Measurements from ENCODE around the gene ARHGAP45.
A peak's percentile ranks its signal among the peaks of the same experiment; 100 is the strongest.

The ARHGAP45 gene

DNA sequence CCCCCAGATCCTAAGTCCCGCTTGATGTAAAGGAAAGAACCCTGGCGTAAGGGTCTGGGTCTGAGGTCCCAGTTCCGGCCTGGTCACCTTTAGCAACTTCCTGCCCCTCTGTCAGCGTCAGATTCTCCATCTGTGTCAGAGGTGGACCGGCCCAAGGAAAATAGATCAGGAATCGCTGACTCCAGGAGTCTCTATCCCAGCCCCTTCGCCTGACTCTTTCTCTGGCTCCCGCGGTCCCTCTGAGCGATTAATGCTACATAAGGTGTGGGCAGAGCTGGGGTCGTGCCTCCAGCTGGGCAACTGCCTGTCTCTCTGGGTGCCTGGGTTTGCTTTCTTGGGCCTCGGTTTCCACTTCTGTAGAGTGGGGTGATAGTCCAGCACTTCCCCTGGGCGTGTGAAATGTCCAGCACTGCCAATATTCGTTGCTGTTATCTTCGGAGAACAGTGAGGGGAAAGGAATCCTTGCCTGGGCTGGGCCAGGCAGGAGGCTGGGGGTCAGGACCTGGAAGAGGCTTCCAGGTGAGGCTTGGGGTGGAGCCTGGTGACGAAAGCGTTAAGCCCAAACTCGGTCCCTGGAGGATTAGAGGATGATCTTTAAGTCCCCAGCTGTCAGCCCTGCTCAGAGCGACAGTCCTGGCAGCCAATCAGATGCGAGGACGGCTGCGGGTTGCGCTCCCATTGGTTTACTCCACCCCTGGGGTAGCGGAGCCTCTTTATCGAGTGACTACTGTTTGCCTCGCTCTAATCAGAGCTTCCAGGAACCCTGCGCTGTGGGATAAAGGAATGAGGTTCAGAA lies 26.3 kb upstream of the ARHGAP45 start:
- DNase-seq, result peak; percentile 93

DNA sequence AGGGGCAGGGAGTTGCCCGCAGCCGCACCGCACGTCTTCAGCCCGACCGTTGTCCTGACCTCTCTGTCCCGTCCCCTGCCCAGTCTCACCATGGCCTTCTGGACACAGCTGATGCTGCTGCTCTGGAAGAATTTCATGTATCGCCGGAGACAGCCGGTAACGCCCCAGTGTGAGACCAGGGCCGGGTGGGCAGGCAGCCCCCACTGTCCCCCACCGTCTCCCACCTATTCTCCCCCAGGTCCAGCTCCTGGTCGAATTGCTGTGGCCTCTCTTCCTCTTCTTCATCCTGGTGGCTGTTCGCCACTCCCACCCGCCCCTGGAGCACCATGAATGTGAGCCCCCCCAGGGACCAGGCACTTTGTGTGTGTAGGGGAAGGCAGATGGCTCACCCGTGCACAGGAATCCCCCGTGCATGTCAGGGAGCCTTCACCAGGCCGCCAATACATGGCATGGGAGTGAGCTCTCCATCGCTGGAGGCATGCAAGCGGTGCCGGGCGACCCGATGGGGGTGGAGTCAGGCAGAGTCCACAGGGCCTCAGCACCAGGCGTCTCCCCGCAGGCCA lies 25.6 kb upstream of the ARHGAP45 start:
- no peak for DNase-seq

DNA sequence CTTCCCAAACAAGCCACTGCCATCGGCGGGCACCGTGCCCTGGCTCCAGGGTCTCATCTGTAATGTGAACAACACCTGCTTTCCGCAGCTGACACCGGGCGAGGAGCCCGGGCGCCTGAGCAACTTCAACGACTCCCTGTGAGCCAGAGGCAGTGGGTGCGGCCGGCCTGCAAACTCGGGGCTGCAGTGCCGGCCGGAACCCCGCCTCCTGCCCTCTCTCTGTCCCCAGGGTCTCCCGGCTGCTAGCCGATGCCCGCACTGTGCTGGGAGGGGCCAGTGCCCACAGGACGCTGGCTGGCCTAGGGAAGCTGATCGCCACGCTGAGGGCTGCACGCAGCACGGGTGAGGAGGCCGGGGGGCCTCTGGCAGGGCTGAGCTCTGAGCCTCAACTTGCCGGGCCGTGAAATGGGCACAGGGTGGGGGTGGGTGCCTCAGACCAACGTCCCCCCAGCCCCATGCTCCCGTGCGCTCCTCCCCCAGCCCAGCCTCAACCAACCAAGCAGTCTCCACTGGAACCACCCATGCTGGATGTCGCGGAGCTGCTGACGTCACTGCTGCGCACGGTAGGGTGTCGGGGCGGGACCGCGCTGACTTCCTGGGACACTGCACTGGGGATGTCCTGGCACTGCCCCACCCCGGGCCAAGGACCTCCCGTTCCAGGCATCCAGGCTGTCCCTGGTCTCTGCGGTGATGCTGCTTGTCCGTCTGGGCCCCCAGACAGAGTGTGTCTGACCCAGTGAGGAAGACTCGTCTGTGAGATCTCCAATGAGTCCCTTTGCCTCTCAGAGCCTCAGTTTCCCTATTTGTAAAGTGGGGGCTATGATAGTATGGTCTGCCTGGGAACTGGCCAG lies 24.9 kb upstream of the ARHGAP45 start:
- no peak for DNase-seq

DNA sequence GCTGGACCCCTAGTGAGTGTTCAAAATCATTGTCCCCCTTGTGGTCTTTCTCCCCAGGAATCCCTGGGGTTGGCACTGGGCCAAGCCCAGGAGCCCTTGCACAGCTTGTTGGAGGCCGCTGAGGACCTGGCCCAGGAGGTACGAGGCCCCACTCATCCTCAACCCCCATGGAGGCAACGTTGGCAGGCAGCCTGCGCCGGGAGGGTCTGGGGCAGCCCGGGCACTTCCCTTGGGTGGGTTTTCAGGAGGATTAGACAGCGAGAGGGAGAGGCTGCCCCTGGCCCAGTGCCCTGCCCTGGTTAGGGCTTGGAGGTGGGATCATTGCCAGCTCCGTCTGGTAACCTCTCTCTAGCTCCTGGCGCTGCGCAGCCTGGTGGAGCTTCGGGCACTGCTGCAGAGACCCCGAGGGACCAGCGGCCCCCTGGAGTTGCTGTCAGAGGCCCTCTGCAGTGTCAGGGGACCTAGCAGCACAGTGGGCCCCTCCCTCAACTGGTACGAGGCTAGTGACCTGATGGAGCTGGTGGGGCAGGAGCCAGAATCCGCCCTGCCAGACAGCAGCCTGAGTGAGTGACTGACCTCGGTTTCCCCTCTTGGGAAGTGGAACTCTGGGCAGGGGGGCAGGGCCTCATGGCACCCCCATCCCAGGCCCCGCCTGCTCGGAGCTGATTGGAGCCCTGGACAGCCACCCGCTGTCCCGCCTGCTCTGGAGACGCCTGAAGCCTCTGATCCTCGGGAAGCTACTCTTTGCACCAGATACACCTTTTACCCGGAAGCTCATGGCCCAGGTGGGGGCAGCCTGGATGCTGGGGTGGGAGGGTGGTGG lies 24.1 kb upstream of the ARHGAP45 start:
- DNase-seq, result no peak

DNA sequence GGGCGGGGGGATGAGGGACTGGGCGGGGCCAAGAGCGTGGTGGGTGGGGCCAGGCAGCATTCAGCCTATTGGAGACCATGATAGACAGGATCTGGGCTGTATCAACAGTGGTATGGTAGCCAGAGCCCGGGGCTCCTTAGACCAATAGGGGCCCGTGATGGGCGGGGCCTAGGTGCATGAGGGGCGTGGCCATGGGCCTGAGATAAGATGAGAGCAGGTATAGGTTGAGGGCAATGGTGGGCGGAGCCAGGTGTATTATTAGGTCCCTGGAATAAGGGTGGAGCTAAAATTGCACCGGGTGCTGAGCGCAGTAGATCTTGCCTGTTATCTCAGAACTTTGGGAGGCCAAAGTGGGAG lies 21.7 kb upstream of the ARHGAP45 start:
- DNase-seq, result peak; percentile 79 to 84

DNA sequence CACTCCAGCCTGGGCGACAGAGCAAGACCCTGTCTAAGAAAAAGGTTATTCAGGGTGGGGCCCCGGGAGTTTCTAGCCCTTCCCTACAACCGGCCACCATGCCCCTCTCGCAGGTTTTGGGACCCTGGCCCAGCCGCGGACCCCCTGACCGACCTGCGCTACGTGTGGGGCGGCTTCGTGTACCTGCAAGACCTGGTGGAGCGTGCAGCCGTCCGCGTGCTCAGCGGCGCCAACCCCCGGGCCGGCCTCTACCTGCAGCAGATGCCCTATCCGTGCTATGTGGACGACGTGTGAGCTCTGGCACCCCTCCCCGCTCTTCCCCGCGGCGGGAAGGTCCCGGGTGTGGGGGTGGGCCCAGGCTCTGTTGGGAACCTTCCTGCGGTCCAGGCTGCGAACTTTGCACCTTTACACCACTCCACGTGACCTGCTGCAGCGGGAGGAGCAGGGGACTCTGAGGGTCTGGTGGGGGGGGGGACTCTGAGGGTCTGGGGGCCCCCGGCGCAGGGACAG lies 20.8 kb upstream of the ARHGAP45 start:
- no peak for DNase-seq

DNA sequence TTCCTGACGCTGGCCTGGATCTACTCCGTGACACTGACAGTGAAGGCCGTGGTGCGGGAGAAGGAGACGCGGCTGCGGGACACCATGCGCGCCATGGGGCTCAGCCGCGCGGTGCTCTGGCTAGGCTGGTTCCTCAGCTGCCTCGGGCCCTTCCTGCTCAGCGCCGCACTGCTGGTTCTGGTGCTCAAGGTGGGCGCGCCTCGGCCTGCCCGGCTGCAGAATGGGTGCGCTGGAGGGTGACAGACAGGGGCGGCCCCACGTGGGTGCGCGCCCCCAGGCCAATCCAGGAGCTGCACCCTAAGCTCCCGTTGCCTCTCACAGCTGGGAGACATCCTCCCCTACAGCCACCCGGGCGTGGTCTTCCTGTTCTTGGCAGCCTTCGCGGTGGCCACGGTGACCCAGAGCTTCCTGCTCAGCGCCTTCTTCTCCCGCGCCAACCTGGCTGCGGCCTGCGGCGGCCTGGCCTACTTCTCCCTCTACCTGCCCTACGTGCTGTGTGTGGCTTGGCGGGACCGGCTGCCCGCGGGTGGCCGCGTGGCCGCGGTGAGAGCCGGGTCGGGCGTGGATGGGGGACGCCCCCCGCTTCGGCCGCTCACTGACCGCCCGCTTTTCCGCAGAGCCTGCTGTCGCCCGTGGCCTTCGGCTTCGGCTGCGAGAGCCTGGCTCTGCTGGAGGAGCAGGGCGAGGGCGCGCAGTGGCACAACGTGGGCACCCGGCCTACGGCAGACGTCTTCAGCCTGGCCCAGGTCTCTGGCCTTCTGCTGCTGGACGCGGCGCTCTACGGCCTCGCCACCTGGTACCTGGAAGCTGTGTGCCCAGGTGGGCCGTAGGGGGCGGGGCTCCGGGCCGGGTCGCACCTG lies 19.9 kb upstream of the ARHGAP45 start:
- DNase-seq, result no peak

DNA sequence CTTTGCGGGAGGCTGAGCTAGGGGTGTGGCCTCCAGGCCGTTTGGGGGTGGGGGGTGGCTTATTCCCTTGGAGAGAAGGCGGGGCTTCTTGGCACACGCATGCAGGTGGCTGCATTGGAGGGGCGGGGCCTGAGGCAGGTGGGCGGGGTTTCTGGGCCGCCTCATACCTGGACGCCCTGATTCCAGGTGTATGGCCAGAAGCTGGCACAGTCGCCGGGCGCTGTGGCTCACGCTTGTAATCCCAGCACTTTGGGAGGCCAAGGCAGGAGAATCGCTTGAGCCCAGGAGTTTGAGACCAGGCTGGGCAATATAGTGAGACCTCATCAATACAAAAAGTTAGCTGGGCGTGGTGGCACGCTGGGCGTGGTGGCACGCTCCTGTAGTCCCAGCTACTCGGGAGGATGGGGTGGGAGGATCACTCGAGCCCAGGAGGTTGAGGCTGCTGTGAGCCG lies 19.2 kb upstream of the ARHGAP45 start:
- no peak for DNase-seq

DNA sequence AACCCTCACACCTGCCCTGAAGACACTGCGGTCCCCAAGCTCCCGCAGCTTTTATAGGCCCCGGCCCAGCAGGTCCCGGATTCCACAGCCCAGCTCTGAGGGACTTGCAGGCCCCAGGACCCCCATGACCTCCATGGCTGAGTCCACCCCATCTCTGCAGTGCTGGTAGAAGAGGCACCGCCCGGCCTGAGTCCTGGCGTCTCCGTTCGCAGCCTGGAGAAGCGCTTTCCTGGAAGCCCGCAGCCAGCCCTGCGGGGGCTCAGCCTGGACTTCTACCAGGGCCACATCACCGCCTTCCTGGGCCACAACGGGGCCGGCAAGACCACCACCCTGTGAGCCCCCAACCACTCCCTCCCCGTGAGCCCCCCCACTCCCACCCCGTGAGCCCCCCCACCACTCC lies 17.9 kb upstream of the ARHGAP45 start:
- no peak for DNase-seq

DNA sequence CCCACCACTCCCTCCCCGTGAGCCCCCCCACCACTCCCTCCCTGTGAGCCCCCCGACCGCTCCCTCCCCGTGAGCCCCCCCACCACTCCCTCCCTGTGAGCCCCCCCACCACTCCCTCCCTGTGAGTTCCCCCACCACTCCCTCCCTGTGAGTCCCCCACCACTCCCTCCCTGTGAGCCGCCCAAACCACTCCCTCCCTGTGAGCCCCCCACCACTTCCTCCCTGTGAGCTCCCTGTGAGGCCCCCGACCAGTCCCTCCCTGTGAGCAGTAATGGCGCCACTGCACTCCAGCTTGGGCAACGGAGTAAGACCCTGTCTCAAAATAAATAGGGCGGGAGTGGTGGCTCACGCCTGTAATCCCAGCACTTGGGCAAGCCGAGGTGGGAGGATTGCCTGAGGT lies 17.2 kb upstream of the ARHGAP45 start:
- DNase-seq, result no peak

DNA sequence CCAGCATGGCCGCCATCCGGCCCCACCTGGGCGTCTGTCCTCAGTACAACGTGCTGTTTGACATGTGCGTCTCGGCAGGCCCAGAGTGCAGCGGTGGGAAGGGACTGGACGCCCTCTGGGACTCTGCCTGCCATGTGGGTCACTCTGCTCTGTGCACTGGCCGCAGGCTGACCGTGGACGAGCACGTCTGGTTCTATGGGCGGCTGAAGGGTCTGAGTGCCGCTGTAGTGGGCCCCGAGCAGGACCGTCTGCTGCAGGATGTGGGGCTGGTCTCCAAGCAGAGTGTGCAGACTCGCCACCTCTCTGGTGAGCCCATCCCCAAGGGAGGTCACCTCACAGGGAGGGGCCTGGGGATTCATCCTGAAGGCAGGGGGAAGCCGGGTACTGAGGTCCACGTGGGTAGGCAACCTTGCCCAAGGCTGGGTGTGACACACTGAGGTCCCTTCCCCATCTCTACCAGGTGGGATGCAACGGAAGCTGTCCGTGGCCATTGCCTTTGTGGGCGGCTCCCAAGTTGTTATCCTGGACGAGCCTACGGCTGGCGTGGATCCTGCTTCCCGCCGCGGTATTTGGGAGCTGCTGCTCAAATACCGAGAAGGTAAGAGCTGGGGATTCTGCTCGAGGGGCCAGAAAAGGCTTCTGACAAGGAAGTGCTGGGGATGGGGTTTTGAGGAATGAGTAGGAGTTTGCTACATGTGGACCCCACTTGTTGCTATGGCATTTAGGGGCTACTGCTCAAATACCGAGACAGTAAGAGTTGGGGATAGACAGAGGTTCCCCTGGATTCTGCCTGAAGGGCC lies 15.8 kb upstream of the ARHGAP45 start:
- no peak for DNase-seq

DNA sequence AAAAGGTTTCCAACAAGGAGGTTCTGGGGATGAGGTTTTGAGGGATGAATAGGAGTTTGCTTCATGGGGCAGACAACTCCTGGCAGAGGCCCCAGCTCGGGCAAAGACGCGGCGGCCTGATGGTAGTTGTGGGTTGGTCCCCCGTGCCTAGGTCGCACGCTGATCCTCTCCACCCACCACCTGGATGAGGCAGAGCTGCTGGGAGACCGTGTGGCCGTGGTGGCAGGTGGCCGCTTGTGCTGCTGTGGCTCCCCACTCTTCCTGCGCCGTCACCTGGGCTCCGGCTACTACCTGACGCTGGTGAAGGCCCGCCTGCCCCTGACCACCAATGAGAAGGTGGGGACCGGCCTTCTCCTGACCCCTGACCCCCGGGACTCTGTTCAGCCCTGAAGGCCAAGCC lies 15.2 kb upstream of the ARHGAP45 start:
- no peak for DNase-seq

DNA sequence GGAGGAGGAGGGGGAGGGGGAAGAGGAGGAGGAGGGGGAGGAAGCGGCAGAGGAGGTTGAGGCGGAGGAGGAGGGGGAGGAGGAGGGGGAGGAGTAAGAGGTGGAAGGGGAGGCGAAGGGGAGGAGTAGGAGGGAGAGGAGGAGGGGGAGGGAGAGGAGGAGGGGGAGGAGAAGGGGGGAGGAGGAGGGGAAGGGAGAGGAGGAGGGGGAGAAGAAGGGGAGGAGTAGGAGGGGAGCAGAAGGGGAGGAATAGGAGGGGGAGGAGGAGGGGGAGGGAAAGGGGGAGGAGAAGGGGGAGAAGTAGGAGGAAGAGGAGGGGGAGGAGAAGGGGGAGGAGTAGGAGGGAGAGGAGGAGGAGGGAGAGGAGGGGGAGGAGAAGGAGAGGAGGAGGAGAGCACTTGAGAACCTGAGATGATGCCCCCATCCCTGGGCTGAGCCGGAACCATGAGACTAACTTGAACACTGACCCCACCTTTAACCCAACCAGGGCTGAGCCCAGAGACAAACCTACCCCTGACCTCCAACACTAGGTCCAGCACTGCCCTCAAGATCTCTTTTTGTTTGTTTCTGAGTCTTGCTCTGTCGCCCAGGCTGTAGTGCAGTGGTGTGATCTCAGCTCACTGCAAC lies 14.5 kb upstream of the ARHGAP45 start:
- DNase-seq, result no peak

DNA sequence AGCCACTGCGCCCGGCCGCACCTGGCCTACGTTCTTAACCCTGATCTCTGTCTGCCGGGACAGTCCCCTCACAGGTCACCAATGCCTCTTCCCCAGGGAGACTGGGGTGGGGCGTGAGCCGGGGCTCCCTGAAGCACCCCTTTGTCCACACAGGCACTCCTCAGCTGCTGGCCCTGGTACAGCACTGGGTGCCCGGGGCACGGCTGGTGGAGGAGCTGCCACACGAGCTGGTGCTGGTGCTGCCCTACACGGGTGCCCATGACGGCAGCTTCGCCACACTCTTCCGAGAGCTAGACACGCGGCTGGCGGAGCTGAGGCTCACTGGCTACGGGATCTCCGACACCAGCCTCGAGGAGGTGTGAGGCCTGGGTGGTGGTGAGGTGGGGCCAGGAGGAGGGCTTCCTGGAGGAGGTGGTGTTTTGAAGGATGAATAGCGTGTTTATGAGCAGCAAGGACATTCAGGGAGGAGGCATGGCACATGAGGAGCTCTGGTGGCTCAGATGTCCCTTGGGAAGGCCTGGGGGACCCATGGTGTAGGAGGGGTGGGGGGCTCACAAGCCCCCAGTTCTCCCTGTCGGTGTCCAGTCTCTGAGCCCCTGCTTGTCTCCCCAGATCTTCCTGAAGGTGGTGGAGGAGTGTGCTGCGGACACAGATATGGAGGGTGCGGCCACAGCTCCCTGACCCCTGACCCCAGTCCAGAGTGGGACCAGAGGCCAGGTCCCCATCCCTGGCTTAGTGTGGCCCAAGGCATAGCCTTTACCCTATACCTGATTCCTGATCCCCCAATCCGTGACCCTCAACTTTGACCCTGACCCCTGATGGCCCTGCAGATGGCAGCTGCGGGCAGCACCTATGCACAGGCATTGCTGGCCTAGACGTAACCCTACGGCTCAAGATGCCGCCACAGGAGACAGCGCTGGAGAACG lies 13.5 kb upstream of the ARHGAP45 start:
- no peak for DNase-seq

DNA sequence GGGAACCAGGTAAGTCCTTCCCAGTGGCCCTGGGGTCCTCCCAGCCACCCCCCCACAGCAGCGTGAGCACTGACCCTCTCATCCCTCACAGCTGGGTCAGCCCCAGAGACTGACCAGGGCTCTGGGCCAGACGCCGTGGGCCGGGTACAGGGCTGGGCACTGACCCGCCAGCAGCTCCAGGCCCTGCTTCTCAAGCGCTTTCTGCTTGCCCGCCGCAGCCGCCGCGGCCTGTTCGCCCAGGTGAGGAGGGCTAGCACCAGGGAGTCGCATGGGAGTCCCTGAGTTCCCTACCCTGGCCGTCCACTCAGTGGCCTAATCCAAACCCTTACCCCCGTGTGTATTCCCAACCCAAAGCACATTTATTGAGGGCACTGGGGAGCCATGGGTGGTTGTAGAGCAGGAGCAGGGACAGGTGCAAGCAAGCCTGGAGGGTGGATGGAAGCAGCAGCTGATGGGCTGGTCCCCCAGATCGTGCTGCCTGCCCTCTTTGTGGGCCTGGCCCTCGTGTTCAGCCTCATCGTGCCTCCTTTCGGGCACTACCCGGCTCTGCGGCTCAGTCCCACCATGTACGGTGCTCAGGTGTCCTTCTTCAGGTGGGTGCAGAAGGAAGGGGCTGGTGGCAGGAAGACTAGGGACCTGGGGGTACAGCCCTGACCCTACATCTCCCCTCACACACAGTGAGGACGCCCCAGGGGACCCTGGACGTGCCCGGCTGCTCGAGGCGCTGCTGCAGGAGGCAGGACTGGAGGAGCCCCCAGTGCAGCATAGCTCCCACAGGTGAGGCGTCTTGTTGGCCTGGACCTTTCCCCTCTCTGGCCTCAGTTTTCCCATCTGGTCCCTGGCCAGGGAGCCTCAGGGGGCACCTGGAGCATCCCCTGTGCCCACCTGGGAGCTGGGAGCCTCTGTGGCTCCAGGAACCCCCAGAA lies 12.6 kb upstream of the ARHGAP45 start:
- DNase-seq, result no peak

DNA sequence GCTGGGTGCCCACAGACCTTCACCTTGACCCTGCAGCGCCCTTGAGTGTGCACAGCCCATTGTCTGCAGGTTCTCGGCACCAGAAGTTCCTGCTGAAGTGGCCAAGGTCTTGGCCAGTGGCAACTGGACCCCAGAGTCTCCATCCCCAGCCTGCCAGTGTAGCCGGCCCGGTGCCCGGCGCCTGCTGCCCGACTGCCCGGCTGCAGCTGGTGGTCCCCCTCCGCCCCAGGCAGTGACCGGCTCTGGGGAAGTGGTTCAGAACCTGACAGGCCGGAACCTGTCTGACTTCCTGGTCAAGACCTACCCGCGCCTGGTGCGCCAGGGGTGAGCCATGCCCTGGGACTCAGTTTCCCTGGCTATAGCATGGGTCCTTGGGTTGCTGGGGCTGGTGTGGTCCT lies 11.9 kb upstream of the ARHGAP45 start:
- DNase-seq, result no peak

DNA sequence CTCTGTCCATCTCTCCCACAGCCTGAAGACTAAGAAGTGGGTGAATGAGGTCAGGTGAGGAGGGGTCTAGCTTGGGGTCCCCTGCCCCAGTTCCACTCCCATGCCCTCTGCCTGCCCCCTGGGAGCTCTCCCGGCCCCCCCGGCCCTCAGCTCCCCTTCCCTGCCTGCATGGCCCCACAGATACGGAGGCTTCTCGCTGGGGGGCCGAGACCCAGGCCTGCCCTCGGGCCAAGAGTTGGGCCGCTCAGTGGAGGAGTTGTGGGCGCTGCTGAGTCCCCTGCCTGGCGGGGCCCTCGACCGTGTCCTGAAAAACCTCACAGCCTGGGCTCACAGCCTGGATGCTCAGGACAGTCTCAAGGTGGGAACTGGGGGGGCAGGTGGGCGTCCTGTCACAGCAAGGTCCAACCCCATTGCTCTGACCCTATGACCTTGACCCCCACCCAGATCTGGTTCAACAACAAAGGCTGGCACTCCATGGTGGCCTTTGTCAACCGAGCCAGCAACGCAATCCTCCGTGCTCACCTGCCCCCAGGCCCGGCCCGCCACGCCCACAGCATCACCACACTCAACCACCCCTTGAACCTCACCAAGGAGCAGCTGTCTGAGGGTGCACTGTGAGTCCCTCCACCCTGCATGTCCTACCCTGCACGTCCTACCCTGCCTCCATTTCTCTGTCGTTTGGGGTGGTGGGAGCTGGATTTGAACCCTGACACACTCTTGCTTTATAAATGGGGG lies 10.9 kb upstream of the ARHGAP45 start:
- no peak for DNase-seq

Measured in CD4-positive, alpha-beta T cell treated with Interleukin-1 beta for 1 hour (primary cell).